IPS-NIHi11 (cell line): Measurements from ENCODE around the gene FAM13A.
"Not testable (repeated sequence)": the region's sequence is repeated elsewhere in the genome, so short reads cannot be mapped to it uniquely, and the experiment has no call there.

Experiments used
- DNase-seq: peaks from one replicate; pipeline ENCODE4 v3.0.0; 2012; ENCODE audit warnings: mixed read lengths, low spot score

The FAM13A gene

GRCh38 chr4:89056953-89057398 is at the start of gene FAM13A:
Gene FAM13A, minus strand, starts transcription at chr4:89057185. Its CDS starts 221 bp downstream, at chr4:89056964.
- peak; percentile 82 for DNase-seq

- no peak for DNase-seq
Observed at GRCh38 chr4:89105726-89106125, 48.7 kb upstream of the FAM13A start.

GRCh38 chr4:89101256-89102161 is 44.5 kb upstream of the FAM13A start:
- DNase-seq = no peak

GRCh38 chr4:89100853-89101252 is 43.9 kb upstream of the FAM13A start:
- DNase-seq = no peak

- no peak for DNase-seq
Observed at GRCh38 chr4:89099471-89099870, 42.5 kb upstream of the FAM13A start.

GRCh38 chr4:89099034-89099433 is 42.0 kb upstream of the FAM13A start:
- no peak for DNase-seq

GRCh38 chr4:89078300-89078699 is 21.3 kb upstream of the FAM13A start:
- DNase-seq = no peak

- DNase-seq = no peak
Observed at GRCh38 chr4:89077761-89078160, 20.8 kb upstream of the FAM13A start.

- no peak for DNase-seq
Observed at GRCh38 chr4:89072921-89073320, 15.9 kb upstream of the FAM13A start.

GRCh38 chr4:89071311-89071710 is 14.3 kb upstream of the FAM13A start:
- no peak for DNase-seq

GRCh38 chr4:89070041-89070440 is 13.1 kb upstream of the FAM13A start:
- DNase-seq = no peak

- DNase-seq = no peak
Observed at GRCh38 chr4:89069481-89069880, 12.5 kb upstream of the FAM13A start.

- no peak for DNase-seq
Observed at GRCh38 chr4:89067417-89067816, 10.4 kb upstream of the FAM13A start.

- no peak for DNase-seq
Observed at GRCh38 chr4:89064848-89065247, 7.9 kb upstream of the FAM13A start.

GRCh38 chr4:89057844-89058243 is 859 bp upstream of the FAM13A start:
- DNase-seq = not testable (repeated sequence)

- DNase-seq = peak; percentile 29
Observed at GRCh38 chr4:89056292-89056952, 563 bp downstream of the FAM13A start.

- no peak for DNase-seq
Observed at GRCh38 chr4:89055157-89056080, 1.6 kb downstream of the FAM13A start.

GRCh38 chr4:89054627-89055026 is 2.4 kb downstream of the FAM13A start:
- DNase-seq = no peak

- DNase-seq = no peak
Observed at GRCh38 chr4:89049853-89050252, 7.1 kb downstream of the FAM13A start.

- DNase-seq = no peak
Observed at GRCh38 chr4:89048906-89049601, 7.9 kb downstream of the FAM13A start.

- no peak for DNase-seq
Observed at GRCh38 chr4:89044147-89044900, 12.7 kb downstream of the FAM13A start.
